Natural killer cell treated with Interleukin-12 subunit alpha and Interleukin-12 subunit beta and Interleukin-15 and Interleukin-18, amount 100 ng/mL, for 72 hours (primary cell): ENCODE measurements around the gene NR6A1. TPM values are rescaled to one million over a fixed set of nuclear protein-coding genes. Genes with fewer than 3 reads are reported as not detected.

Experiments used
- ATAC-seq, 2 donors: fragments of 150-1000 bp; cut with Tn5 transposase in 1 of 2; sonication (Bioruptor Pico), chemical (Tn5 transposase) in 1 of 2; 2 replicates each; pipeline ENCODE4 v1.10.0; 2021
- DNase-seq: peaks from one replicate; pipeline ENCODE4 v3.0.0; 2022; ENCODE audit warnings: low spot score
- H3K27ac Mint-ChIP-seq, 2 donors: 1 replicate in 1 of 2; 2 replicates in 1 of 2; pipeline ENCODE4 v1.8.0; 2022; ENCODE audit warnings: mixed read lengths in 2 of 2, mild to moderate bottlenecking in 1 of 2, moderate library complexity in 1 of 2
- H3K27me3 Mint-ChIP-seq, 2 donors: 1 replicate in 1 of 2; 2 replicates in 1 of 2; pipeline ENCODE4 v1.8.0; 2022; ENCODE audit warnings: mixed read lengths in 2 of 2
- H3K36me3 Mint-ChIP-seq: one replicate; pipeline ENCODE4 v1.8.0; 2022; ENCODE audit warnings: mixed read lengths
- H3K4me1 Mint-ChIP-seq, 2 donors: 1 replicate in 1 of 2; 2 replicates in 1 of 2; pipeline ENCODE4 v1.8.0; 2022; ENCODE audit warnings: low read depth in 2 of 2, mixed read lengths in 2 of 2, mild to moderate bottlenecking in 1 of 2
- H3K4me3 Mint-ChIP-seq: one replicate; pipeline ENCODE4 v1.8.0; 2022; ENCODE audit warnings: mixed read lengths
- H3K9me3 Mint-ChIP-seq: 2 replicates; pipeline ENCODE4 v1.8.0; 2022; ENCODE audit warnings: mixed read lengths
- total RNA-seq, 2 donors: library from RNA; stranded (reverse); gene quantifications; one replicate each; pipeline ENCODE4 v1.2.3, GENCODE V29; 2022

Gene NR6A1
- total RNA-seq, 2 donors from 2014 or later: 2.0 to 3.8 TPM

DNA sequence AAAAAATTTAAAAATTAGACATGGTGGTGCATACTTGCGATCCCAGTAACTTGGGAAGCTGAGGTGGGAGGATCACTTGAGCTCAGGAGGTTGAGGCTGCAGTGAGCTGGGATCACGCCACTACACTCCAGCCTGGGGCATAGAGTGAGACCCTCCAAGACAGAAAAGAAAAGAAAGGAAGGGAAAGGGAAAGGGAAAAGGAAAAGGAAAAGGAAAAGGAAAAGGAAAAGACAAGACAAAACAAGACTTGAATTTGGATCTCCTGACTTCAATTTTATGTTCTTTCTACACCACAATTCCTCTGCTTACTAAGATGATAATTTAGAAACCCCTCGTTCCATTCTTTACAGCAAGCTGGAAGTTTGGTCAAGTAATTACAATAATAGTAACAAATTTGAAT lies 88.1 kb downstream of the NR6A1 start:
- DNase-seq: no peak
- no peaks in the 10 kb centered on the region for H3K36me3 Mint-ChIP-seq
- peak overlapping the region; percentile 36 to 79 for H3K27ac Mint-ChIP-seq

DNA sequence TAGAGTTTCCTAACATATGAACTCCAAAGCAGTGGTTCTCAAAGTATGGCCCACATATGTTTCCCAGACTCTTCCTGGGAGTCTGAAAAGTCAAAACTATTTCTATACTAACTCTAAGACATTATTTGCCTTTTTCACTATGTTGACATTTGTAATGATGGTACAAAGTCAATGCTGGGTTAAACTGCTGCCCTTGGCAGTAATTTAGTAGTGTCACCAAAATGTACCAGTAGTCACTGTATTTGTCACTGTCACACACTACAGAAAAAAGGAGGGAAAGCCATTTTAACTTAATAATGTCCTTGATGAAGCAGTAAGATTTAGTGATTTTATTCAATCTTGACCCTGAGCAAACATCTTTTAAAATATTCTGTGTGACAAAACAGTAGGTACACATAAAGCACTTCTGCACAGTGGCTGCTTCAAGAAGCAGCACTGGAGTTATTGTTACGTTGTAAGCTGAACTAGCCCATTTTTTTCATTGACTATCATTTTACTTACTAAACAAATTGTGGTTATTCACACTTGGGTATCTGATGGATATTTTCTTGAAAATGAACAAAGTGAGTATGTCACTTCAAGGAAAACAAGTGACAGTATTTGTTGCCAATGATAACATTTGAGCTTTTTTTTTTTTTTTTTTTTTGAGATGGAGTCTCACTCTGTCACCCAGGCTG lies 90.3 kb downstream of the NR6A1 start:
- Mint-ChIP-seq H3K27me3 (no peaks in the 10 kb centered on the region), H3K4me1 (peaks cover 19 to 56% of the 10 kb centered on the region in 2 donors), H3K36me3 (no peaks in the 10 kb centered on the region), H3K27ac (peak overlapping the region; percentile 55 to 89), H3K4me3 (peak overlapping the region; percentile 27), H3K9me3 (no peaks in the 10 kb centered on the region)
- DNase-seq: no peak
- peak; percentile 44 to 83 for ATAC-seq

More for the DNA sequence above, 88.1 kb downstream of the NR6A1 start:
- Mint-ChIP-seq H3K4me3 (no peak overlapping the region), H3K27me3 (no peaks in the 10 kb centered on the region), H3K9me3 (no peaks in the 10 kb centered on the region), H3K4me1 (peaks cover 34 to 69% of the 10 kb centered on the region in 2 donors)
- ATAC-seq: no peak

DNA sequence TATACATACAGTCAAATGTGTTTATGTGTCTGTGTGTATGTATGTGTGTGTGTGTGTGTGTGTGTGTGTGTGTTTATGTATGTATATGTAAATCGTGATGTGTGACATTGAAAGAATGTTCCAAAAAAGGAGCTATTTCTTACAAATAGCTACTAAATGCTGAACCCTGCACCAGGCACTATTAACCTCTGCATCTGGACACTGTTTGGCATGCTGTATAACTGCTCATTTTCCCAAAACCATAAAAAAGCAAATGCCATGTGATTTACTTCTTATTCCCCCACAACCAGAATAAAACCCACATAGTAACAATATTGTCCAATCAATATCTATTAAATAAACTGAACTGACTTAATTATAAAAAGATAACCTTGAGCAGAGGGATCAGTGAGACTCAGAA lies 91.1 kb downstream of the NR6A1 start:
- DNase-seq: no peak
- Mint-ChIP-seq H3K4me1 (peaks cover 20 to 58% of the 10 kb centered on the region in 2 donors), H3K9me3 (no peaks in the 10 kb centered on the region), H3K27ac (peak overlapping the region; percentile 55 to 89), H3K4me3 (no peak overlapping the region), H3K36me3 (no peaks in the 10 kb centered on the region), H3K27me3 (no peaks in the 10 kb centered on the region)
- no peak for ATAC-seq

DNA sequence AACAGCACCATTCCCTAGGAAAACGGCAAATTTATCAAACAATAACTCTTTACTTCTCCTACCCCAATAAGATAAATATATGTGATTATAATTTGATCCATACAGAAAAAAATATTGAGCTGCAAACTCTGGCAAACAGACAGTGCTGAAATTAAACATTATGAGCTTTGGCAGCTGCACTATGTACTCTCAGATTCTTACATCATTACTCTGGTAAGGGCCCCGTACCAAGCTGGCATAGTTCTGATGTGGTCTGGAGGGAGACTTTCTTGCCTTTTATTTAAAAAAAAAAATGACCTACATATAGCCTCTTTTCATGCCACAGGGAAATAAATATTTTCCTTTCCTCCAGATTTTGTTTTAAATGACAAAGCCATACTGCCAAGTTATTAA lies 95.0 kb downstream of the NR6A1 start:
- H3K27ac Mint-ChIP-seq: peak overlapping the region in 1 of 2 donors; percentile 89
- H3K4me1 Mint-ChIP-seq: peaks cover 37 to 62% of the 10 kb centered on the region in 2 donors
- DNase-seq (no peak), ATAC-seq (no peak)
- no peaks in the 10 kb centered on the region for H3K9me3 Mint-ChIP-seq
- H3K27me3 Mint-ChIP-seq: no peaks in the 10 kb centered on the region
- no peaks in the 10 kb centered on the region for H3K36me3 Mint-ChIP-seq
- H3K4me3 Mint-ChIP-seq: no peak overlapping the region

DNA sequence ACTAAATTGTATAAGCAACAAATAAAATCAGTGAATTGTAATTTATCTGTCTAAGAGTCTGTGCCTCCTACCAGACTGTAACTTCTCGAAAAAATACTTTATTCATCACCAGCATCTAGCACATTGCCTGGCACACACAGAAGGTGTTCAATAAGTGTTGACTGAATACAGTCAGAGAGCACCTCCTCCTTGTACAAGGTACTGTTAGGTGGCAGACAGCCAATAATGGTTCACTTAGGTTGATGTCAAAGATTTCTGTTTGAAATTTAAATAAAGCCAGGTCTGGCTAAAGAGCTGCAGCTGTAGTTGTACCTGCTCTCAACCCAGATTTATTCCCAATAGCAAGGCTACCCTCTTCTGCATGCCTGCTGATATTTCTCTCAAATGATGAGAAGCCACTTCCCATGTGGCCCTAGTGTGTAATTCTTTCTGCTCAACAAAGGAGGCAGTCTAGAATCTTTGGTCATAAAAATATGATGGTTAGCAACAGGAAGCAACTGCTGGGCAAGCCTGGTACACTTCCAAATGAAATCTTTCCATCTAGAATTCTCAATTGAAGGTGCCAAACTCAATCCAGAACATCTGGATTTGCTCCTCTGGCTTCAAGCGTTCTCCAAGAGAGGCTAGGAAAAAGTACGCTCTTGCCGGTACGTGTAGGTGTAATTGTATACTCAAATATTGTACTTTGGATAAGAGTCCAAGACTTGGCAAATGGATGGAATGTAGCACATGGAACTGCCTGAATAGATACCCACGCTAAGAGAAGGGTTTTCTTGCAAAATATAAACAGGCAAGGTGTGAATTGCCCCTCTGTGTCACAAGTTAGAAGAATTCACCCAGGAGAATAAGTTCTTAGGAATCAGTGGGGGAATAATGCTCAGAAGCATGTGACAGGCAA lies 95.6 kb downstream of the NR6A1 start:
- ATAC-seq: no peak

DNA sequence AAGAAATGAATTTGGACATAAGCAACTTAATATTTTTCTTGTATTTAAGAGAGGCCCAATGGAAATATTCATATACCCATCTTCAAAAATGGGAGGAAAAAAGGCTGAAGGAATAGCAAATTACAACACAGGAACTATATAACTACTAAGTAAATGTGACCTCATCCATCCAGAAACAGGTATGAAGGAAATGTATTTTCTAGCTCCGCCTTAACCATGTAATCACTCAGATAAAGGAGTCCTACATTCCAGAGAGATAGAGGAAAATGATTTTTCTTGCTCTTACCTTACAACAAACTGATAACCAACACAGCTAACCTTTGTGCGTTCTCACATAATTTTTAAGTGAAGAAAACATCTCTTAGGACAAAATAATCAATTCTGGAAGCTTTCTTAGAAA lies 96.5 kb downstream of the NR6A1 start:
- no peak for ATAC-seq
- Mint-ChIP-seq H3K4me3 (no peak overlapping the region), H3K9me3 (no peaks in the 10 kb centered on the region), H3K27me3 (no peaks in the 10 kb centered on the region), H3K27ac (peak overlapping the region in 1 of 2 donors; percentile 74), H3K4me1 (peaks cover 39 to 51% of the 10 kb centered on the region in 2 donors), H3K36me3 (no peaks in the 10 kb centered on the region)
- no peak for DNase-seq

More for the DNA sequence above, 95.6 kb downstream of the NR6A1 start:
- Mint-ChIP-seq H3K27me3 (no peaks in the 10 kb centered on the region), H3K27ac (peak overlapping the region in 1 of 2 donors; percentile 89), H3K36me3 (no peaks in the 10 kb centered on the region), H3K4me1 (peaks cover 38 to 57% of the 10 kb centered on the region in 2 donors), H3K4me3 (no peak overlapping the region), H3K9me3 (no peaks in the 10 kb centered on the region)
- no peak for DNase-seq

DNA sequence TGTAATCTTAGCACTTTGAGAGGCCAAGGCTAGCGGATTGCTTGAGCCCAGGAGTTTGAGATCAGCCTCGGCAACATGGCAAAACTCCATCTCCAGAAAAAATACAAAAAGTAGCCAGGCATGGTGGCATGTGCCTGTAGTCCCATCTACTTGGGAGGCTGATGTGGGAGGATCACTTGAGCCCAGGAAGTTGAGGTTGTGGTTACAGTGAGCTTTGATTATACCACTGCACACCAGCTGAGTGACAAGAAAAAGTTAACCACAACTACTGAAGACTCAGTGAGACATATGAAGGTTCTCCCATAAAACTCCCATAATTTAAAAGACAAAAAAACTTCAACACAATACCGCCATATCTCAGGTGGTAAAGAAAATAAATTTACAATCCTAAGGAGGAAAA lies 98.0 kb downstream of the NR6A1 start:
- peaks cover 39 to 44% of the 10 kb centered on the region in 2 donors for H3K4me1 Mint-ChIP-seq
- ATAC-seq (peak; percentile 76 to 77), DNase-seq (no peak)
- peak overlapping the region in 1 of 2 donors; percentile 10 for H3K27ac Mint-ChIP-seq
- H3K9me3 Mint-ChIP-seq: no peaks in the 10 kb centered on the region
- H3K36me3 Mint-ChIP-seq: no peaks in the 10 kb centered on the region
- H3K4me3 Mint-ChIP-seq: peak overlapping the region; percentile 15
- H3K27me3 Mint-ChIP-seq: no peaks in the 10 kb centered on the region

DNA sequence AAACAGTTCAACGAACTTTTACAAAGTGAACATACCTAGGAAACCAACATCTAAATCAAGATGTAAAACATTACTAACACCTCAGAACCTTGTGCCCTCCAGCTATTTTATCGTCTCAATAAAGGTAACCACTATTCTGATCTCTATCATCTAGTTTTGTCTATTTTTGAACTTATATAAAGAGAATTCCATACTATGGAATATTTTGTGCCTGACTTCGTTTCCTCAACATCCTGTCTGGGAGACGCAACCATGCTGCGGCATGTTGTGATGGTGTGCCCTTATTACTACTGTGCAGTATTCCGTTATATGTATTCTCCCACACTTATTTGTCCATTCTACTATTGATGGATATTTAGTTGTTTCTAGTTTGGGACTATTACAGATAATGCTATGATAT lies 99.2 kb downstream of the NR6A1 start:
- Mint-ChIP-seq H3K4me3 (no peak overlapping the region), H3K4me1 (peaks cover 39 to 42% of the 10 kb centered on the region in 2 donors), H3K36me3 (no peaks in the 10 kb centered on the region), H3K27me3 (no peaks in the 10 kb centered on the region), H3K9me3 (no peaks in the 10 kb centered on the region), H3K27ac (peak overlapping the region in 1 of 2 donors; percentile 10)
- no peak for ATAC-seq
- DNase-seq: no peak

DNA sequence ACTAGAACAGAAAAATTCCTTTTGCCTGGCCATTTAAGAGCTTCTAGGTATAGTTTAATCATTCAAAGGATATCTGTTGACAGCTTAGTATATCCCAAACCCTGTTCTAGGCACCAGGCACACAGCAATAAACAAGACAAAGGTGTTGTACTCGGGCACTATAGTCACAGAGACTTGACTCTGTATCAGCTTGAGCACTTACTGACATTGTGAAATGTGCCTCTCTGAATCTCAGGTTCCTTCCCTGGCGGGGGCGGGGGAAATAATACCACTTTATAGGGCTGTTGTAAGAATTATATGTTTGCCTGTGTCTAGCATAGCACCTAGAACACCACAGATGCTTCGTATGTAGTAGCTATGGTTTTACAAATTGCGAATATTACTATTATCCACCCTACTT lies 104.5 kb downstream of the NR6A1 start:
- Mint-ChIP-seq H3K27me3 (no peaks in the 10 kb centered on the region), H3K36me3 (peaks cover 4% of the 10 kb centered on the region), H3K9me3 (no peaks in the 10 kb centered on the region), H3K4me3 (no peak overlapping the region), H3K4me1 (peaks cover 41 to 42% of the 10 kb centered on the region in 2 donors), H3K27ac (no peak overlapping the region)
- DNase-seq: no peak
- ATAC-seq: no peak

DNA sequence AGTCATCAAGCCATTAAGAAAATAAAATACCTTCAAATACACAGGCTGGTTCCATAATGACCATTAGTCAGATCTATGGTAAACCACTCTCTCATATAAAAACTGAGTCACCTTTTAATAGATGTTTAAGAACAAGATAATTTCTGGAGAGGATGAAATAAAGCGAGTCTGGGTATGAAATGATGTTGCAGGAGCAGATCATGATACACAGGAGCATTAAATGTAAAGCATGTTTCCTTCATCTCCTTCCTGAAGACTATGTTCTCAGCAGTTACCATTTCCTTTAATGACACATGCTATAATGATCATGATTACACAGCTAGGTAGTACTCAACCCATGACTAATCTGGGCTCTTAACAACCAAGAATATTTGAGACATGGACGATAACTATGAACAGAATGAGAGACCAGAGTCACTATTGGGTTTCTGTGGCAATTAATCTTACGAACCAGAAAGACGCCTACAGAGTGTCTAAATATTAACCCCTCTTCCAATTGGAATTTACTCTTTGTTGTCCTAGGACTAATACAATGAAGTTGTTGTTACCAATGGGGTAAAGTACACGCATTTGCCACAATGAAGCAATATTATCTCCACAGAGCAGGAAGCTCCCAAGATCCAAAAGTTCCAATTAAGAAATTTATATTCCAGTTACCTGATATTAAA lies 105.6 kb downstream of the NR6A1 start:
- Mint-ChIP-seq H3K4me1 (peaks cover 41 to 44% of the 10 kb centered on the region in 2 donors), H3K4me3 (no peak overlapping the region), H3K27ac (peak overlapping the region in 1 of 2 donors; percentile 85), H3K27me3 (no peaks in the 10 kb centered on the region), H3K9me3 (no peaks in the 10 kb centered on the region), H3K36me3 (peaks cover 4% of the 10 kb centered on the region)
- no peak for DNase-seq
- peak; percentile 59 to 61 for ATAC-seq

DNA sequence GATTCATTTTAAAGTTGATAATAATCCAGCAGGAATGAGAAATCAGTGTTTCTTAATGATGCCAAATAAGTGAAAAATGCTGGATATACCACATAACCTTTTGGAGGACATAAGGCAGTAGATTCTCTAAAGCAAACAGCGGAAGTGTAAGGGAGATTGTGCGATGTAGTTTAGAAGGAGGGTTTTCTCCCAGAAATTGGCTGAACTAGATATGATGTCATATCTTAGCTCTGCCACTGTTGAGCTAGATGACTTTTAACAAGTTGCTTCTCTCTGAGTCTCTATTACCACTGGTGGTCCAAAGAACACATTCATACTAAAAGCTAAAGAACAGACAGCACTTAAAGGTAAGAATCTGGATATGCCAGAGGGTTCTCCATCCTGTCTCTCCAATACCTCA lies 107.0 kb downstream of the NR6A1 start:
- Mint-ChIP-seq H3K4me3 (no peak overlapping the region), H3K4me1 (peaks cover 42 to 46% of the 10 kb centered on the region in 2 donors), H3K27ac (peak overlapping the region; percentile 13 to 91), H3K9me3 (no peaks in the 10 kb centered on the region), H3K36me3 (peaks cover 4% of the 10 kb centered on the region), H3K27me3 (no peaks in the 10 kb centered on the region)
- ATAC-seq (no peak), DNase-seq (no peak)

DNA sequence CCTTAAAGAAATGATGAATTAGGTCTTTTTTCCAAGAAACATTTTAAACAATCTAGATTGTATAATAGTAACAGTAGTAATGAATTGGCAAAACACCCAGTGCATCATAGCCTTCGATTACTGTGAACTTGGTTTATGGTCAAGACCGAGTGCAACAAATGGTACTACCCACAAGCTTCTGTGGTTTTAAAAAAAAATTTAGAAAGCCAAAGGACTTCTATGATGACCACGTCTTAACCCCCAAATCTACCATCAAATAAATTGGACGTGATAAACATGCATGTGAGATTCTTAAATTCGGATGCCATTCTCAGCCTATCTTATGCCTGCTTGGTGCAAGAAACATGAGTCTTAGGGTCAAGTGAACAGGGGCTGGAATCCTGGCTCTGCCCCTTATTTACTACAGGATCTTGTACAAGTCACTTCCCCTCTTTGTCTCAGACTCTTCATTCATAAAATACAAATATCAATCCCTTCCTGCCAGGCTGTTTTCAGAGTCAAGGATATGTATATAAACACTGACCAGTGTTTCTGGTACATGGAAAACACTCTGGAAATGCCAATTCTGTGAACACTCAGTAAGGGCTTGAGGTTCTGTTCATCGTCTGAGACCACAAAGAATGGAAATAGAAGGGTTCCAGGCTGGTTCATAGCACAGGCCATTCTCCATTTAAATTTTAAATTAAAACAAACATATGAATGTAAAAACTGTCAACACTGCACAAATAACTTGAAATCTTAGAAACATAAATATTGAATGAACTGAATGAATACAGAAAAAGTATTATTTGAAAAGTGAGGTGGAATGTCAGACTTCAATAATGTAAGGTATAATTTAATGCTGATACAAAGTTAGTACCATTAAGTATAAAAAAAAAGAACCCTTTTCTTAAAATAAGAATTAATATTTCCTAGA lies 107.8 kb downstream of the NR6A1 start:
- Mint-ChIP-seq H3K27me3 (no peaks in the 10 kb centered on the region), H3K27ac (peak overlapping the region; percentile 13 to 91)
- no peak for ATAC-seq

DNA sequence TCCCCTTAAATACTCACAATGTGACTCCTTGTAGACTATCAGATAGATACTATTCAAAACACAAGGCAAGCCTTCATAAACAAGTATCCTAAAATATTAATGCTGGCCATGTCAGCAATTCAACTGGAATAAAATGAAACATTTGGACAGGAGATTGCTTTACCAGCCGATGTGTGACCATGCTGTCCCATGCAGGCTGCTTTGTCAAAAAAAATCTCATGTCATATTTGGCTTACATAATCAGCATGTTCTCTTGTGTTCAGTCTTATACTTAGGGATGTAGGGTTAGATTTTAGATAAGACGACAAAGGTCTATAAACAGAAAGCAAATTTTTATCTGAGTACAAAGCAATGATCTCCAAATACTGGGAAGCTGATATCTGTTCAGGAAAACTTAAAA lies 108.5 kb downstream of the NR6A1 start:
- no peak for ATAC-seq

More for the DNA sequence above, 107.8 kb downstream of the NR6A1 start:
- Mint-ChIP-seq H3K36me3 (peaks cover 4% of the 10 kb centered on the region), H3K4me3 (peak overlapping the region; percentile 35), H3K9me3 (no peaks in the 10 kb centered on the region), H3K4me1 (peaks cover 51% of the 10 kb centered on the region in 2 donors)
- DNase-seq: no peak

More for the DNA sequence above, 108.5 kb downstream of the NR6A1 start:
- peaks cover 4% of the 10 kb centered on the region for H3K36me3 Mint-ChIP-seq
- H3K9me3 Mint-ChIP-seq: no peaks in the 10 kb centered on the region
- no peaks in the 10 kb centered on the region for H3K27me3 Mint-ChIP-seq
- peak overlapping the region; percentile 35 for H3K4me3 Mint-ChIP-seq
- no peak for DNase-seq
- H3K27ac Mint-ChIP-seq: peak overlapping the region; percentile 13 to 91
- H3K4me1 Mint-ChIP-seq: peaks cover 55 to 57% of the 10 kb centered on the region in 2 donors
